Central memory CD8-positive, alpha-beta T cell (primary cell): Measurements from ENCODE around the gene CCDC9B.

ENCODE experiments used
- ATAC-seq: fragments of 150-1000 bp; cut with Tn5 transposase; replicated peaks from 2 replicates; pipeline ENCODE4 v1.10.0; 2022; ENCODE audit warnings: mild to moderate bottlenecking, moderate FRiP score, moderate number of reproducible peaks; ENCODE audit not compliant: poor library complexity, severe bottlenecking; ENCODE audit errors: extremely low read depth
- DNase-seq, 2 donors: peaks; one replicate each; pipeline ENCODE4 v3.0.0; 2021; ENCODE audit warnings: low spot score in 2 of 2
- H3K27ac Mint-ChIP-seq: one replicate; pipeline ENCODE4 v1.8.0; 2022; ENCODE audit warnings: low read depth, mild to moderate bottlenecking, moderate library complexity, mixed read lengths
- H3K27me3 Mint-ChIP-seq: one replicate; pipeline ENCODE4 v1.8.0; 2022; ENCODE audit warnings: mixed read lengths
- H3K36me3 Mint-ChIP-seq: one replicate; pipeline ENCODE4 v1.8.0; 2022; ENCODE audit warnings: mild to moderate bottlenecking, moderate library complexity, mixed read lengths; ENCODE audit not compliant: insufficient read depth
- H3K4me1 Mint-ChIP-seq: one replicate; pipeline ENCODE4 v1.8.0; 2022; ENCODE audit warnings: mixed read lengths
- H3K4me3 Mint-ChIP-seq: one replicate; pipeline ENCODE4 v1.8.0; 2022; ENCODE audit warnings: mild to moderate bottlenecking, moderate library complexity, mixed read lengths
- H3K9me3 Mint-ChIP-seq: one replicate; pipeline ENCODE4 v1.8.0; 2022; ENCODE audit warnings: mixed read lengths

CCDC9B gene

GRCh38 chr15:40337597-40337996, 3.1 kb downstream of the CCDC9B start:
- ATAC-seq = no peak
- H3K4me1 Mint-ChIP-seq = peaks cover 8% of the 10 kb centered on the region
- H3K27me3 Mint-ChIP-seq = no peaks in the 10 kb centered on the region
- no peak for DNase-seq
- H3K36me3 Mint-ChIP-seq = no peaks in the 10 kb centered on the region
- no peaks in the 10 kb centered on the region for H3K9me3 Mint-ChIP-seq
- no peak overlapping the region for H3K27ac Mint-ChIP-seq
- H3K4me3 Mint-ChIP-seq = no peak overlapping the region

- DNase-seq (no peak), ATAC-seq (no peak)
- no peak overlapping the region for H3K27ac Mint-ChIP-seq
- no peaks in the 10 kb centered on the region for H3K9me3 Mint-ChIP-seq
- H3K36me3 Mint-ChIP-seq = no peaks in the 10 kb centered on the region
- H3K4me1 Mint-ChIP-seq = peaks cover 8% of the 10 kb centered on the region
- H3K4me3 Mint-ChIP-seq = no peak overlapping the region
- H3K27me3 Mint-ChIP-seq = no peaks in the 10 kb centered on the region
Observed at GRCh38 chr15:40336744-40337122, 4.0 kb downstream of the CCDC9B start.

- Mint-ChIP-seq H3K4me3 (no peak overlapping the region), H3K36me3 (no peaks in the 10 kb centered on the region), H3K4me1 (peaks cover 8% of the 10 kb centered on the region), H3K27me3 (no peaks in the 10 kb centered on the region), H3K9me3 (no peaks in the 10 kb centered on the region), H3K27ac (no peak overlapping the region)
- DNase-seq (no peak), ATAC-seq (no peak)
Observed at GRCh38 chr15:40335938-40336743, 4.6 kb downstream of the CCDC9B start.

GRCh38 chr15:40334941-40335795, 5.6 kb downstream of the CCDC9B start:
- no peak for ATAC-seq

GRCh38 chr15:40334541-40334940, 6.2 kb downstream of the CCDC9B start:
- ATAC-seq (no peak), DNase-seq (no peak)
- Mint-ChIP-seq H3K36me3 (no peaks in the 10 kb centered on the region), H3K27ac (no peak overlapping the region), H3K4me1 (peaks cover 8% of the 10 kb centered on the region), H3K4me3 (no peak overlapping the region), H3K27me3 (no peaks in the 10 kb centered on the region), H3K9me3 (no peaks in the 10 kb centered on the region)

More at GRCh38 chr15:40334941-40335795, 5.6 kb downstream of the CCDC9B start:
- H3K9me3 Mint-ChIP-seq = no peaks in the 10 kb centered on the region
- H3K27me3 Mint-ChIP-seq = no peaks in the 10 kb centered on the region
- H3K4me1 Mint-ChIP-seq = peaks cover 8% of the 10 kb centered on the region
- no peak overlapping the region for H3K4me3 Mint-ChIP-seq
- H3K36me3 Mint-ChIP-seq = no peaks in the 10 kb centered on the region
- no peak for DNase-seq
- no peak overlapping the region for H3K27ac Mint-ChIP-seq

- H3K27ac Mint-ChIP-seq = no peak overlapping the region
- H3K9me3 Mint-ChIP-seq = no peaks in the 10 kb centered on the region
- DNase-seq = no peak
- peaks cover 10% of the 10 kb centered on the region for H3K4me1 Mint-ChIP-seq
- no peaks in the 10 kb centered on the region for H3K27me3 Mint-ChIP-seq
- ATAC-seq = no peak
- no peaks in the 10 kb centered on the region for H3K36me3 Mint-ChIP-seq
- H3K4me3 Mint-ChIP-seq = no peak overlapping the region
Observed at GRCh38 chr15:40333922-40334492, 6.7 kb downstream of the CCDC9B start.

- Mint-ChIP-seq H3K27ac (no peak overlapping the region), H3K36me3 (no peaks in the 10 kb centered on the region), H3K4me3 (no peak overlapping the region), H3K9me3 (no peaks in the 10 kb centered on the region), H3K27me3 (no peaks in the 10 kb centered on the region), H3K4me1 (peaks cover 15% of the 10 kb centered on the region)
- DNase-seq (no peak), ATAC-seq (no peak)
Observed at GRCh38 chr15:40332113-40332781, 8.5 kb downstream of the CCDC9B start.

- no peak overlapping the region for H3K27ac Mint-ChIP-seq
- H3K36me3 Mint-ChIP-seq = no peaks in the 10 kb centered on the region
- DNase-seq = no peak
- no peaks in the 10 kb centered on the region for H3K9me3 Mint-ChIP-seq
- no peak overlapping the region for H3K4me3 Mint-ChIP-seq
- ATAC-seq = no peak
- no peaks in the 10 kb centered on the region for H3K27me3 Mint-ChIP-seq
- H3K4me1 Mint-ChIP-seq = peaks cover 15% of the 10 kb centered on the region
Observed at GRCh38 chr15:40331637-40332036, 9.1 kb downstream of the CCDC9B start.

- ATAC-seq (no peak), DNase-seq (no peak)
- Mint-ChIP-seq H3K27ac (no peak overlapping the region), H3K4me3 (no peak overlapping the region), H3K27me3 (no peaks in the 10 kb centered on the region), H3K36me3 (no peaks in the 10 kb centered on the region), H3K9me3 (no peaks in the 10 kb centered on the region), H3K4me1 (peaks cover 15% of the 10 kb centered on the region)
Observed at GRCh38 chr15:40331026-40331425, 9.7 kb downstream of the CCDC9B start.

- H3K4me3 Mint-ChIP-seq = no peak overlapping the region
- ATAC-seq (no peak), DNase-seq (no peak)
- no peaks in the 10 kb centered on the region for H3K27me3 Mint-ChIP-seq
- H3K27ac Mint-ChIP-seq = no peak overlapping the region
- H3K9me3 Mint-ChIP-seq = no peaks in the 10 kb centered on the region
- H3K4me1 Mint-ChIP-seq = peaks cover 15% of the 10 kb centered on the region
- no peaks in the 10 kb centered on the region for H3K36me3 Mint-ChIP-seq
Observed at GRCh38 chr15:40330368-40330836, 10.3 kb downstream of the CCDC9B start.

- Mint-ChIP-seq H3K4me3 (no peak overlapping the region), H3K27ac (no peak overlapping the region), H3K36me3 (no peaks in the 10 kb centered on the region), H3K4me1 (peaks cover 20% of the 10 kb centered on the region), H3K9me3 (no peaks in the 10 kb centered on the region), H3K27me3 (no peaks in the 10 kb centered on the region)
- DNase-seq (no peak), ATAC-seq (no peak)
Observed at GRCh38 chr15:40329804-40330203, 10.9 kb downstream of the CCDC9B start.

- Mint-ChIP-seq H3K9me3 (no peaks in the 10 kb centered on the region), H3K27me3 (no peaks in the 10 kb centered on the region), H3K36me3 (no peaks in the 10 kb centered on the region), H3K4me3 (no peak overlapping the region), H3K27ac (no peak overlapping the region), H3K4me1 (peaks cover 22% of the 10 kb centered on the region)
- DNase-seq (no peak), ATAC-seq (no peak)
Observed at GRCh38 chr15:40328751-40329150, 12.0 kb downstream of the CCDC9B start.
